Activated naive CD4-positive, alpha-beta T cell treated with anti-CD3 and anti-CD28 coated beads, Interleukin-2, amount 50 U/mL, for 16 hours (primary cell): ENCODE data around the gene ARHGAP12.
"Not testable (repeated sequence)": the region's sequence is repeated elsewhere in the genome, so short reads cannot be mapped to it uniquely, and the experiment has no call there.

Experiments used
- DNase-seq: peaks from one replicate; pipeline ENCODE4 v3.0.0-alpha.2; 2020

ARHGAP12 gene, protein sequence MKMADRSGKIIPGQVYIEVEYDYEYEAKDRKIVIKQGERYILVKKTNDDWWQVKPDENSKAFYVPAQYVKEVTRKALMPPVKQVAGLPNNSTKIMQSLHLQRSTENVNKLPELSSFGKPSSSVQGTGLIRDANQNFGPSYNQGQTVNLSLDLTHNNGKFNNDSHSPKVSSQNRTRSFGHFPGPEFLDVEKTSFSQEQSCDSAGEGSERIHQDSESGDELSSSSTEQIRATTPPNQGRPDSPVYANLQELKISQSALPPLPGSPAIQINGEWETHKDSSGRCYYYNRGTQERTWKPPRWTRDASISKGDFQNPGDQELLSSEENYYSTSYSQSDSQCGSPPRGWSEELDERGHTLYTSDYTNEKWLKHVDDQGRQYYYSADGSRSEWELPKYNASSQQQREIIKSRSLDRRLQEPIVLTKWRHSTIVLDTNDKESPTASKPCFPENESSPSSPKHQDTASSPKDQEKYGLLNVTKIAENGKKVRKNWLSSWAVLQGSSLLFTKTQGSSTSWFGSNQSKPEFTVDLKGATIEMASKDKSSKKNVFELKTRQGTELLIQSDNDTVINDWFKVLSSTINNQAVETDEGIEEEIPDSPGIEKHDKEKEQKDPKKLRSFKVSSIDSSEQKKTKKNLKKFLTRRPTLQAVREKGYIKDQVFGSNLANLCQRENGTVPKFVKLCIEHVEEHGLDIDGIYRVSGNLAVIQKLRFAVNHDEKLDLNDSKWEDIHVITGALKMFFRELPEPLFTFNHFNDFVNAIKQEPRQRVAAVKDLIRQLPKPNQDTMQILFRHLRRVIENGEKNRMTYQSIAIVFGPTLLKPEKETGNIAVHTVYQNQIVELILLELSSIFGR

DNA sequence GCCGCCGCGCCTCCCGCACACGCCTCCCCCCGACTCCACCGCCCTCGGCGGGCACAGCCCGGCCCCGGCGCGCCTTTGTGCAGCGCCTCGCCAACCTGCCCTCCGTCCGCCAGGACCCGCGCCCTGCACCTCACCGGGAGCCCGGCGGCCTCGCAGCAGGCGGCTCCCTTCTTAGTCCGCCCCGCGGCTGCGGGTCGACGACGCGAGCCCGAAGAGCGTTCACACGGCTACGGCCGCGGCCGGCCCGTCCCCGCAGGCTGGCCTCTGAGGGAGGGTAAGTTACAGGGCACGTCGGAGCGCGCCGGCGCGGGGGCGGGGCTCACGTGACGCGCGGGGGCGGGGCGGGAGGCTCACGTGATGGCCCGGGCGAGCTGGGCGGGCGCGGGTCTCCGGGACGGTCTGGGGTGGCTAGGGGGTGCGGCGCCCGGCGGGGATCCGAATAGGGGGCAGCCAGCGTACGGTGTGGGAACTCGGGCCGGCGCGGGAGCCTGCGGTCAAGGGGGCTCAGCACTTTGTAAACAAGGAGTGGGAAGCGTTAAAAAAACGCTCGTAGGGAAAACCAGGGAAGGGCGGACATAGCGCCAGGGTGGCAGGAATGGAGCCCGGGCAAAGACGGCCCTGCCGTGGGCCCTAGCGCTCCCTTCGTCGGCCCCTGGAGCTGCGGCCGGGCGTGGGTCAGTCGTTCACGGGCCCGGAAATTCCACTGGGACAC is at the start of gene ARHGAP12:
ARHGAP12 (minus strand) TSS at position 283 of the 712 bp plus-strand sequence. CDS start 19,976 bp downstream, outside the sequence.
- DNase-seq: peak; percentile 85

DNA sequence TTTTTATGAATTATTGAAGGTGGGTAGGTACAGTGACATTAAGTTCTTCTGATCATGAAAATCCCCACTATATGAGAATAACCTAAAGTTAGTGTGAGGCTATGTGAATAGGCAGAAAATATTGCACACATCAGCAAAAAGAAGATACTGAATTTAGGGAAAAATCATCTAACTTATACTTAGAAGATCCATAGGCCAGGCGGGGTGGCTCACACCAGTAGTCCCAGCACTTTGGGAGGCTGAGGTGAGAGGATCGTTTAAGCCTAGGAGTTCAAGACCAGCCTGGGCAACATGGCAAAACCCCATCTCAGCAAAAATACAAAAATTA is 49.5 kb upstream of the ARHGAP12 start:
- no peak for DNase-seq

DNA sequence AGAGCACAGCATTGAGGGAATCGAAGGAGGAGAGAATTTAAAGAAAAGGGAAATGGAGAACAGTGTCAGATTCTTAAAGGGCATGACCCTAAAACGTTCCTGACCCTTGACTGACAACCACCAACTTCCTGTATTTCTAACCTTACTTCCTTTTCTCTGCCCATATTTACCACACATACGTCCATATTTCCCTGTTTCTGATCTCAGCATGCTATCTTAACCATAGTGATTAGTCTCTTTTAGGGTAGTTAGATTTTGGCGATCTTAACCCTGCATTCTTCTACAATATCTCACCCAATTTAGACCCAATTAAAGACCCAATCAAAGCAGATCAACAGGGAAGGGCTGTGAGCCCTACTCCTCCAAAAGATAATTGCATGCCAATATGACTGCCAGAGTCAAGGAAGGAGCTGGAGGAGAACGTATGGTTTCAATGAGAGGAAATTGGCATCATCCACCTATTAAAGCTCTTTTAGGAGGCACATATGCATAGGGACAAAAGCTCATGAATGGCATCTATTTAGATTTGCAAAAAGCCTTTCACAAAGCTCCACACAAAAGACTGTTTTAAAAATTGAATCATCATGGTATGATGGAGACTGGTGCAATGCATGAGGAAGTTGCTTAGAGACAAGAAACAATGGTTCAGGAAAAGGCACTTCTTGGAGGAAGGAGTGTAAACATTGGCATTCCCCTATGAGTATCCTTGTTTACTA is 49.0 kb upstream of the ARHGAP12 start:
- DNase-seq: no peak

DNA sequence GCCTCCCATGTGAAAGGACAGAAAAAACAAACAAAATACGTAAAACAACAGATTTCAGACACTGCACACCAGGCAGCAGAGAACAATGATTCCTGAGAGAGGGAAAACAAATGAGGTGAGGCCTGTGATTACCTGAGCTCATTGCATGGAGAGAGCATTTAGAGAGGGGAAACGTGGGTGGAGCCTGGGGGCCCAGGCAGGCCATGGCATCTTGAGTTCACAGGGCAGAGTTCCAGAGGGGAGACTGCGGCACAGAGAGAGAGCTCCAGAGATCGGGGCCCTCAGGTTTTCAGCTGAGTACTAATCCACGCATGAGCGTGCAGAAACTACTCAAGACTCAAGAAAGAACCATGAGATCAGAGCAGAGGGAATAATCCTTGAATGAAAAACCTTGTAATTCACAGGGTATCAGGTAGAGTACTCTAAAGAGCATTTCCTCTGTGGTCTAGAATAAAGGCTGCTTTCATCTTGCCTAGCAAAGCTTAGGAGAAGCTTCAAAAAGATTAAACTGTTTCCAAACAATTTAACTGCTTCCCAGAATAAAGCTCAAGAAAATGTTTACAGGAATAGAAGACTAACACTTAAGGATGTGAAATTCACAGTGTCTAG is 46.6 kb upstream of the ARHGAP12 start:
- DNase-seq: no peak

DNA sequence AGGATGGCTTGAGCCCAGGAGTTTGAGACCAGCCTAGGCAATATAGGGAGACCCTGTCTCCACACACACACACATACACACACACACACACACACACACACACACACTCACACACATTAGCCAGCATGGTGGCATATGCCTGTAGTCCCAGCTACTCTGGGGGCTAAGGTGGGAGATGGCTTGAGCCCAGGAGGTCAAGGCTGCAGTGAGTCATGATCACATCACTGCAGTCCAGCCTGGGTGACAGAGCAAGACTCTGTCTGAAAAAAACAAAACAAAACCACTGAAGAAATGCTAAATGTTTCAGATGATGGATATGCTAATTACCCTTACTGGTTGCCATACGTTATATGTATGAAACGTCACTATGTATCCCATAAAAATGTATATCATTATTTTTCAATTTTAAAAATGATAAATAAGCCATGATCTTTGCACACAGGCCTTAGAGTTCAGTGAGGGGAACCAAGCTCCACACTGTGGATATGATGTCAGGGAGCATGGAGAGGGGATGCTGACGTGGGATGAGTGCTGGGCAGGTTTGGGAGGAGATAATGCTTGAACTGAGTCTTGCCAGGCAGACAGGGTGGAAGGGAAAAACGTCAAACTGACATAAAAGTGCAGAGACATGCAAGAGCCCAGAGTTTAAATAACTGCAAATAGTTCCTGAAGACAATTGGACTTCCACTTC is 45.9 kb upstream of the ARHGAP12 start:
- DNase-seq: no peak

DNA sequence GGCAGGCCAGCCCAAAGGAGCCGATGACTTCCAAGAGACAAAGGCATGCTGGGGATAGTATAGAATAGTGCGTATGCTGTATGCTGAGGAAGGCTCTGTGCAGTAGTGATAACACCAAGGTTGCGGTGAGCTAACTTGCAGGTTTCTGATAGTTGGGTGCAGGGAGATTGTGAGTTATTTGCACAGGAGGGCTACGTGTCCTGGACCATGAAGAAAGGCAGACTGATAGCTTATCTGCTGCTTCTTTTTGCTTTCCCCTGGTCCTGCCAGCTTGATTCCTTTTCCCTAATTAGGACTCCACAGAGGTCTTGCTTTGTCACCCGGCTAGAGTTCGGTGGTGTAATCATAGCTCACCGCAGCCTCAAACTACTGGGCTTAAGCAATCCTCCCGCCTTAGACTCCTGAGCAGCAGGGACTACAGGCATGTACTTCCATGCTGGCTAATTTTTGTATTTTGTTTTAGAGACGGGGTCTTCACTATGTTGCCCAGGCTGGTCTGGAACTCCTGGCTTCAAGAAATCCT is 43.9 kb upstream of the ARHGAP12 start:
- no peak for DNase-seq

DNA sequence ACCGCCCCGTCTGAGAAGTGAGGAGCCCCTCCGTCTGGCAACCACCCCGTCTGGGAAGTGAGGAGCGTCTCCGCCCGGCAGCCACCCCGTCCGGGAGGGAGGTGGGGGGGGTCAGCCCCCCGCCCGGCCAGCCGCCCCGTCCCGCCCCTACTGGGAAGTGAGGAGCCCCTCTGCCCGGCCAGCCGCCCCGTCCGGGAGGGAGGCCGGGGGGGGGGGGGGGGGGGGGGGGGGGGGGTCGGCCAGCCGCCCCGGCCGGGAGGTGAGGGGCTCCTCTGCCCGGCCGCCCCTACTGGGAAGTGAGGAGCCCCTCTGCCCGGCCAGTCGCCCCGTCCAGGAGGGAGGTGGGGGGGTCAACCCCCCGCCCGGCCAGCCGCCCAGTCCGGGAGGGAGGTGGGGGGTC is 41.2 kb upstream of the ARHGAP12 start:
- not testable (repeated sequence) for DNase-seq

DNA sequence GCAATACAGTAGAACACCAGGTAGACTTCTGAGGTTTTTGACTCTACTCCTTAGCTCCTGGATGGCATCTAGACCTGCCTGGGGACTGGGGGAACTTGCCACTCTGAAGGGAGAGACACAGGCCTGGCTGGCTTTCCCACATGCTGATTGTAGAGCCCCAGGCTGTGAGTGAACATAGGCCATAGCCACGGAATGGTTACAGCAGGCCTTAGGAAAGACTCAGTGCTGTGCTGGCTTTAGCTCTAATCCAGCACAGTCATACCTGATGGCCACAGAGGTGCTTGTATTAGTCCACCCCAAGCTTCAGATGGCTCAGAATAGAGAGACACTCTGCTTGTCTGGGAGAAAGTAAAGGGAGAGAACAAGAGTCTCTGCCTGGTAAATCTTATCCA is 35.0 kb upstream of the ARHGAP12 start:
- DNase-seq: no peak

DNA sequence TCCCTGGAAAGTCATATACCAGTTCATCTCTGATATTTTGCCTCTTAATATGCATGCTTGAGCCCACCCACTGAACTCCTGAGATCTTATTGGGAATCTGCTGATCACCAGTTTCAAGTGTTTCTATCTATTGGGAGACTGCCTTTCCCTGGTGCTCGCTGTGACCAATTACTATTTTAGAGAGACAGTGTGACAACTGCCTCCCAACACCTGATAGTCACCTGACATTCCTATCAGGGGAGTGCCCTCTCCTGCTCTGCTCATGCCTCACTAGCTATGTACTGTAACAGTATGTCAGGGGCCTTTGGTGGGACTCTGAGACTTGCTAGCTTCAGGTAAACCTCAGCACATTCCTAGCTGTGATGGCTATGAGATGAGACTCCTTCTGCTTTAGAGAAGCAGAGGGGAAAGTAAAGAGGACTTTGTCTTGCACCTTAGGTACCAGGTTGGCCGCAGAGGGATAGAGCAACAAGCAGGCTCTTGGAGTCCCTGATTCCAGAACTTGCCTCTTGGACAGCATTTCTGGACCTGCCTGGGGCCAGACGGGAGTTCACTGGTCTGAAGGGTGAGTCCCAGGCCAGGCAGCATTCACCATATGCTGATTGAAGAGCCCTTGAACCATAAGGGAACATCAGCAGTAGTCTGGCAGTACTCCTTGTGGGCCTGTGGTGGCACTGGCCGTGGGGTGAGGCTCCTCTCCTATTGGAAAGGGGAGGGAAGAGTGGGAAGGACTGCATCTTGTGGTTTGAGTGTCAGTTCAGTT is 34.4 kb upstream of the ARHGAP12 start:
- no peak for DNase-seq

DNA sequence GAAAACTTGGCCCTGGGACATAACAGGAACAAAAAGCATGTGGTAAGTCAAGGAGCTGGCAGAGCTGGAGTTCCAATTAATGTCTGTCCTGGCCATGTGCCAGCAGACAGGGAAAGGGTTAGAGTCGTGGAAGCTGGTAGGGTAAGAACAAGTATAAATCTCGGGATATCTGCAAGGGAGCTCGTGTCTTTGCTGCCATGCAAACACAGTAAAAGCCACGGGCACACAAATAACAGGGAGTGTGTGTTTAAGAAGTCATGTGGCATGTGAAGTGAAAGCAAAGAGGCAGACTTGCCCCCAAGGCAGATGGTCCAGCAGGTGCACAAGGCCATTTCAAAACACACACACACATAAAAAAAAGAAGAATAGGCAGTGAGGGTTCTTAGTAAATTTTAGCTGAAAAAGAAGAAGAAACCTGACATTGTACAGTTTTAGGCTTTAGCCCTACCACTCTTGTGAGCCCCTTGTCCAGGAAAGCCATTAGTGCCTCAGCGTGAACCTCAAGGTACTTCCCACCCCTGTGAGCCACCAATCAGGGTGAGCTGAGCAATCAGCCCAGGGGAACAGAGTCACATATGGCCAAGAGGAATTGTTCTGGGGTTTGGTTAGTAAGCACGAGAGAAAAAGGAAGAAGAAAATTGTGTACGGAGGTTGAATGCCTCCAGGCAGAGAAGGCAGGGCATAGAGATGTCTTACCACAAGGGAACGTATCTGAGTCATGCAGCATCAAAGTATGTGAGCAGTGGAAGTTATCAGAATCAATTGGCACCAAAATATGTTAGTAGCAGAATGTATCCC is 32.8 kb upstream of the ARHGAP12 start:
- no peak for DNase-seq

DNA sequence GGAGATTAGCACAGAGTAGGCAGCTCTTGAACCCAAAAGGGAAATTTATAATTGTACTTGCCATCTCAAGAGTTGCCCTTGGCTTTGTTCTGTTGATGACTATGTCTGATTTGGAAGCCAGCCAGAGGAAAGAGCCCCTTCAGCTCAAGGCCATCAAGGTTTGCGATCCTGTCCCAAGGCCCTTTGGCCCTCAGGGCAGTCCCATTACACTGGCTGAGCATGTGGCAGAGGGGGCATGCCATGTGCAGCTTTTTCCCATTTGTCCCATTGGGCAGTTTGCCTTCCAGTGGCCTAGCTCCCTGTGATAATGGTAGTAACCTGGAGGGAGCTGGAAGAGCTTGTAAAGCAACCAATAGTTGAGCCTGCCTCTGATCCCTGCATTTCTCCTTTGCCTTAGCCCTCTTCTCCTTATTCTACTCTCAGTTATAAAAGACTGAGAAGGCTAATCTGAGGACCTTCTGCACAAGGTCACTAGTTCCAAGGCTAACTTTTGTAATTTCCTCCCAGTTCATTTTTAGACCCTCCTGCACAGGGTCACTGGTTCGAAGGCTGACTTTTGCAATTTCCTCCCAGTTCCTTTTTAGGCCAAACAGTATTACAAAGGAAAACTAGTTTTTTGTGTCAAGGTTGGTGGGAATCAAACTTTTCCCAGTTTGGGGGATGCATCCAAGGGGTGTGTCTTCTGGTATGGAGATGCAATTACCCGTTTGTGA is 31.0 kb upstream of the ARHGAP12 start:
- DNase-seq: no peak

DNA sequence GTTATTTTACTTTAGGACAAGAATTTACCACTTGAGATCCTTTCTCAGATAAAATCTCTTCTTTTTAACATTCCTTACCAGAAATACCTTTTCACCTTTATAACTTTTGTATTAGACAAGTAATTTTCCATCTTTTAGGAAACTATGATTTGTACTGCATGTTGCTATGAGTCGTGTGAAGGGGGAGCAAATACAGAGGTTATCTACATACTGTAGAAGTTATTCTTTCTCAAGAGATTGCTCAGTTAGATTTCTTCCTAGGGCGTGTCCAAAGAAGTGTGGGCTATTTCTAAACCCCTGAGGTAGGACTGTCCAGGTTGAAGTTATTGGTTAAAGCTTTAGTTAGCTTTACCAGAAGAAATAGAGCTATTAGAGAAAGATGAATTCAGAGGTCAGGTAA is 30.2 kb upstream of the ARHGAP12 start:
- DNase-seq: no peak

DNA sequence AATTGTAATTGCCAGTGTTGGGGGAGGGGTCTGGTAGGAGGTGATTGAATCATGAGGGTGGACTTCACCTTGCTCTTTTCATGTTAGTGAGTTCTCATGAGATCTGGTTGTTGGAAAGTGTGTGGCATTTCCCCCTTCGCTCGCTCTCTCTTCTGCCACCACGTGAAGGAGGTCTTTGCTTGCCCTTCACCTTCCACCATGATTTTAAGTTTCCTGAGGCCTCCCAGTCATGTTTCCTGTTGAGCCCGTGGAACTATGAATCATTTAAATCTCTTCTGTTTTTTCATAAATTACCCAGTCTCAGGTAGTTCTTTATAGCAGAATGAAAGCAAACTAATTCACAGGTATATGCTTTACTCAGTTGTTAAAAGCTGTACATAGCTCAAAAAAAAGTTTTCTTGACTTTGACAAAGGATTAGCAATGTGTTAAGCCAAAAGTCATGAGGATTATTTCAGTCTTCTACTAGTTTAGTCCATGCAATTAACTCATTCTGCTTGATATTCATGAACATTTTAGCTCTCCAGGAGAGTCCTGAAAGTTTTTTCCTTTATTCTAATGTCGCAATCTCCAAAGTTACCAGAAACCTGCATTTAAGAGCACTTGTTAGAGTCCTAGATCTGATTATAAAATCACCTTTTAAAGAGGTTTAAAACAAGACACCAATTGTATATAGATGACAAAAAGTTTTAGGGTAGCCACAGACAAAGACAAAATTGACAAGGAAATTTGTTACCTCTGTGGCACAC is 27.7 kb upstream of the ARHGAP12 start:
- DNase-seq: no peak

DNA sequence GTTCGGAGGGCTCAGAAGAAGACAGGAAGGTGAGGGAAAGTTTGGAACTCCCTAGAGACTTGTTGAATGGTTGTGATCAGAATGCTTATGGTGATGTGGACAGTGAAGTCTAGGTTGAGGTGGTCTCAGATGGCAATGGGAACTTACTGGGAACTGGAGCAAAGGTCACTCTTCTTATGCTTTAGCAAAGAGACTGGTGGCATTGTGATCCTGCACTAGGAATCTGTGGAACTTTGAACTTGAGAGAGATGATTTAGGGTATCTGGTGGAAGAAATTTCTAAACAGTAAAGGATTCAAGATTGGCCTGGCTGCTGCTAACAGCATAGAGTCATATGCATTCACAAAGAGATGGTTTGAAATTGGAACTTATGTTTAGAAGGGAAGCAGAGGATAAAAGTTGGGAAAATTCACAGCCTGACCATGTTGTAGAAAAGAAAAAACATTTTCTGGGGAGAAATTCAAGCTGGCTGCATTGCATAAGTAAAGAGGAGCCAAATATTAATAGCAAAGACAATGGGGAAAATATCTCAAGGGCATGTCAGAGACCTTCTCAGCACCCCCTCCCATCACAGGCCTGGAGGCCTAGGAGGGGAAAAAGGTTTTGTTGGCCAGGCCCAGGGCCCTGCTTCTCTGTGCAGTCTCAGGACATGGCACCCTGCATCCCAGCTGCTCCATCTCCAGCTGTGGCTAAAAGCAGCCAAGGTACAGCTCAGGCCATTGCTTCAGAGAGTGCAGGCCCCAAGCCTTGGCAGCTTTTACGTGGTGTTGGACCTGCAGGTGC is 26.0 kb upstream of the ARHGAP12 start:
- DNase-seq: no peak

DNA sequence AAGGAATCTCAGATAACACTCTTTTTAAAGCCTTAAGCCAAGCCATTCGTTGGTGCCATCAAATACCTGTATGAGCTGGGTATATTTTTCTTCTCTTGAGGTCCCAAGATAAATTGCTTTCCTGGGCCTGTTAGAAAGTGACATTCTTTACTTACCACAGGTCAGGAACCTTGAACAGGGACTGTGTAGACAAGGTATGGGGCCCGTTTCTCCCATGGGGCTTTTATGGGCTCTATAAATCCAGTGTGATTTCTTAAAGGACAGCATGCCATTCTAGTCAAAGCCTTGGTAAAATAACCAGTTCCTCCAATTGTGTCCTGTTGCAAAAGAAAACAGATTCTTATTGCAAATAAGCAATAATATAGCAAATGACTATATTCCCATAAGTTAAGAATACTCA is 24.8 kb upstream of the ARHGAP12 start:
- no peak for DNase-seq

DNA sequence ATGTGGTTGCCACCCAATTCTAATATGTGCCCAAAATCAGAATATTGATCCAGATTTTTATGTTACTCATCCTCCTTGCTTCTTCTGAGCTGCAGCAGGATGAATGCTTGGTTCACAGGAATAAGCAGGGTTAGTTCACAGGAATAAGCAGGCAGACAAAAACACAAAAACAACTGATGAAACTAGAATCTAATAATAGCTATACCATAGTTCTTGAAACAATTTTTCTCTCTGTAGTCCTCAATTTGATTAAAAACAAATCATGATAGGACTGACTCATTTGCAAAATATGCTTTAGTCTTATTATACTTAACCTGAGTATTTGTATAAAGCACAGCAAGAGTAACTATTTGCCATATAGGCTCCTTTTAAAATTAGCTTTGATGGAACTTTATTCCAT is 24.4 kb upstream of the ARHGAP12 start:
- no peak for DNase-seq

DNA sequence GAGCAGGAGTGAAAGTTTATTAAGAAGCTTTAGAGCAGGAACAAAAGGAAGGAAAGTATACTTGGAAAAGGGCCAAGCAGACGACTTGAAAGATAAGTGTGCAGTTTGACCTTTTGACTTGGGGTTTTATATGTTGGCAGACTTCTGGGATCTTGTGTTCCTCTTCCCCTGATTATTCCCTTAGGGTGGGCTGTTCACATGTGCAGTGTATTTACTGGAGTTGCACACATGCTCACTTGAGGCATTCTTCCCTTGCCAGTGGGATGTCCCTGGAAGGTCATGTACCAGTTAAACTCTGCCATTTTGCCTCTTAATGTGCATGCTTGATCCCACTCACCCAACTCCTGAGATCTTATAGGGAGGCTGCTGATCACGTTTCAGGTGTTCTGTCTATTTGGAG is 23.4 kb upstream of the ARHGAP12 start:
- DNase-seq: no peak

DNA sequence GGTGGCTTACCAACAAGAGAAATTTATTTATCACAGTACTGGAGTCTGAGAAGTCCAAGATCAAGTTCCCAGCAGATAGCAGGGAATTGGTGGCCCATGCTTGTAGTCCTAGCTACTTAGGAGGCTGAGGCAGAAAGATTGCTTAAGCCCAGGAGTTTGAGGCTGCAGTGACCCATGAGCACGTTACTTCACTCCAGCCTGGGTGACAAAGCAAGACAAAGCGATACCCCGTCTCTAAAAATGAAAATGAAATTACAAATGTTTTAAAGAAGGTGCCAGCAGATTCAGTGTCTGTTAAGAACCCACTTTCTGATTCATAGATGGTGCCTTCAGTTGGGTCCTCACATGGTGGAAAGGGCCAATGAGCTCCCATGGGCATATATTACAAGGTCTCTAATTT is 20.6 kb upstream of the ARHGAP12 start:
- no peak for DNase-seq
